HG03280 (cell line): ENCODE data around the gene DCC.
"Not testable (repeated sequence)": the region's sequence is repeated elsewhere in the genome, so short reads cannot be mapped to it uniquely, and the experiment has no call there.

ENCODE experiments used
- ATAC-seq: cut with Tn5 transposase; IDR thresholded peaks from one replicate; pipeline ENCODE4 v1.9.1; 2021; ENCODE audit warnings: mild to moderate bottlenecking, moderate library complexity; ENCODE audit not compliant: unreplicated experiment

Gene DCC

GRCh38 chr18:52345428-52345827 is 5.4 kb downstream of the DCC start:
- ATAC-seq, result no peak

DNA sequence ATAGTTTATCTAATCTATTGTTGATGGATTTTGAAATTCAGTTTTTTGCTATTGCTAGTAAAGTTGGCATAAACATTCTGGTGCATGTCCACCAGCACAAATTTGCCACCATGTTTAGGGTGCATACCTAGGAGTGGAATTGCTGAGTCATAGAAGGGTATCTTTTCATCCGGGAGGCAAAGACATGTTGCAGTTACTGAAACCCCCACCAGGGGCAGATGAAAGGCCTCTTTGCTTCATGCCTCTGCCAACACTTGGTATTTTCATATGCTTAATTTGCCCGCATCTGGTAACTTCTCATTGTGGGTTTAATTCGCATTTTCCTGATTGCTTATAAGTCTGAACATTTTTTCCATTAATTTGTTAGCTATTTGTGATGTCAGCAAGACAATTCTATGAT is 8.2 kb downstream of the DCC start:
- ATAC-seq, result no peak

- no peak for ATAC-seq
These were observed 9.5 kb downstream of the DCC start for GRCh38 chr18:52349498-52349897.

DNA sequence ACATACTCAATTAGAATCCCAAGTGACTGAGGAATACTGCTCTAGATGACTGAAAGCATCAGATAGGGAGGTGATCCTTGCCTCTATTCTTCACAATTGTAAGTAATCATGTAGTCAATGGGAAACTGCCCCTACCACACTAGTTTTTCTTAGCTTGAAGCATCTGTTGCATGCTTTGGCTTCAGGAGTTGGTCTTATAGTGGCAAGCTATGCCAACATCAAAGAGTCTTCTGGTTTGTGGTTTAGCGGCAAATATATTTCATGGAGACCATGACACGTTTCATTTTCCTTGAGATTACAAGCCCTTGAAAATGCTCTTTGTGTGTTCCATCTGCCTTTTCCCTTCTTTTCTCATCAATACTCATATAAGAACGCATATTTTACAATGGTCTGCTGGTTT is 12.9 kb downstream of the DCC start:
- no peak for ATAC-seq

- no peak for ATAC-seq
These were observed 13.6 kb downstream of the DCC start for GRCh38 chr18:52353589-52353988.

GRCh38 chr18:52363861-52364260 is 23.9 kb downstream of the DCC start:
- ATAC-seq, result no peak

DNA sequence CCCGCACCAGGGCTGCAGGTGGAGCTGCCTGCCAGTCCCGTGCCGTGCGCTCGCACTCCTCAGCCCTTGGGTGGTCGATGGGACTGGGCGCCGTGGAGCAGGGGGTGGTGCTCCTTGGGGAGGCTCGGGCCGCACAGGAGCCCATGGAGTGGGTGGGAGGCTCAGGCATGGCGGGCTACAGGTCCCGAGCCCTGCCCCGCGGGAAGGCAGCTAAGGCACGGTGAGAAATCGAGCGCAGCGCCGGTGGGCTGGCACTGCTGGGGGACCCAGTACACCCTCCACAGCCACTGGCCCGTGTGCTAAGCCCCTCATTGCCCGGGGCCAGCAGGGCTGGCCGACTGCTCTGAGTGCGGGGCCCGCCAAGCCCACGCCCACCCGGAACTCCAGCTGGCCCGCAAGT is 26.9 kb downstream of the DCC start:
- ATAC-seq, result not testable (repeated sequence)

- no peak for ATAC-seq
These were observed 28.2 kb downstream of the DCC start for GRCh38 chr18:52367953-52368742.

DNA sequence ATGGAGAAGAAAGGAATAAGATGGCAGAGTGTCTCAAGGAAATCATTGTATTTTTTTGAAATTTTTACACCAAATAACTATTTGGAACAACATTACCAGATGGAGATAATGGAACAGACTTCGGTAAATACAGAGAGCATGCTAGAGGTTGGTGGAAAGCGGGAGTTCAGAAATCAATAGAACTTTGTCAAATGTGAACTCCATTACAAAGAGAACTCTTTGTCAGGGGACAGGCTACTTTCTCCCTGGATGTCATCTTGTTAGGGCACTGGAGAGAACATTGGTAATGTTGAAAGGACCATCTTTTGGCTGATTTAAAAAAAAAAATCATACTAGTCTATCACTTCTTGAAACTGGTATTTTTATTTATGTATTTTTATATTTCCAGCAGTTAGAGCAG is 30.8 kb downstream of the DCC start:
- ATAC-seq, result no peak

DNA sequence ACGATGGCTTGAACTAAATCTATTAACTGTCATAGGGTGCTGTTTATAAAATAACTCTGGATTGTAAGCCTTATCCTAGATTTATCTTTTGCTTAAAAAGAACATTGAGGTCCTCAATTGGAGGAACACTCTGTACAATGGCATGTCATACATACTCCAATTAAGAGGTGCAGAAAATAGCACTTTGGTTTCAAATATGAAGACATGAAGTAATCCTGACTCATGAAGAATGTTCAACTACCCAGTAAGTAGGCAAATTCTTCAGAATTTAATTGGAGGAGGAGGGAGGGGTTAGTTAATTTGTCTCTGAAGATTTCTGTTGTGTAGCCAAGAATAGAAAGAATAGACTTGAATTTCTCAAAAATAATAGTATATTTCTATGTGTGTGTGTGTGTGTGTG is 36.1 kb downstream of the DCC start:
- ATAC-seq, result no peak

- no peak for ATAC-seq
These were observed 37.1 kb downstream of the DCC start for GRCh38 chr18:52377094-52377493.

DNA sequence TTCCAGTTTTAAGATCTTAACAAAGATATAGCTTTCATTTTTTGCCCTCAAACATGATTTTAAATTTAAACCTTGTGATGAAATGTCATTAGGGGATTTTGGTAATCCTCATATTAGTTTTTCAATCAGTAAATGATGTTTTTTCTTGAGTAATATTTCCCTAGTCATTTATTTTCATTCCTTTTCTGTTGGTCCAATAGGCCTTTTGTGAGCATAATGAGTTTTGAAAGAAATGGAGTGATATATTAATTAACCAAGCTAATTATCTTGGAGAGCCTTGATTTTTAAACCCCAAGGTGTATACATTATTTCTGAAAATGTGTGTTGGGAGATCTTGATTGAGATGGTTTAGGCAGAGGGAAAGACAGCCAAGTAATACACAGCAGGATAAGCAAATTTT is 46.3 kb downstream of the DCC start:
- no peak for ATAC-seq

- ATAC-seq, result no peak
These were observed 47.2 kb downstream of the DCC start for GRCh38 chr18:52387175-52387574.

GRCh38 chr18:52391810-52392559 is 52.0 kb downstream of the DCC start:
- peak; percentile 43 for ATAC-seq

GRCh38 chr18:52394602-52395001 is 54.6 kb downstream of the DCC start:
- peak; percentile 36 for ATAC-seq

DNA sequence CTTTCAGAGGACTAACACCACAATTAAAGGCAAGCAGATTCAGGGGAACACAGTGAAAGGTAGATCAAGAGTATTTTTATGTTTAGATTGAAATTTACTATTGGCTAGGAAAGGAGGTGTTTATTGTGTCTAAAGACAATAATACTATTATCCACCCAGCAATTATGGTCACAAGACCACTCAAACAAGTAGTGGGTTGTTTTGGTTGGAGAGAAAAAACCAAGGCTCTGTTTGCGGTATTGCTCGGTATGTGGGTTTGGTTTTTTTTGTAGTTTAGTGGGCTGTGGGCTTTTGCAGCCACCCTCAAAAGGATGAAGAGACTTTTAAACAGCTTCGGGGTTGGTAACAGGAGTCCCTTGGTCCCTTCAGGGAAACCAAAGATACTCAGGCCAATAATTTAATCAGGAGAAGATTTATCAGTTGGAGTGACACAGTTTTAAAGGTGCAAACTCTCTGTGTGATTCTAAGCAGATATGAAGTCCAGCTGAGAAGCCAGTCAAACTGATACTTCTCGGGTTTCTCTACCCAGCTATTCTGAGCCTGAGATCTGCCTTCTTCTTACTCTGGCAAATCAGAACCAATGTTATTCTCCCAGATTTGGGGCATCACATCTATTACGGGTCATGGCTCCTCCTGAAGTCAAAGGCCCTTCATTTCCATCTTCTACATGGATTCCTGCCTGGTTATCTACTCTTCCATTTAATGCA is 55.3 kb downstream of the DCC start:
- no peak for ATAC-seq

GRCh38 chr18:52401236-52401635 is 61.2 kb downstream of the DCC start:
- ATAC-seq, result no peak

DNA sequence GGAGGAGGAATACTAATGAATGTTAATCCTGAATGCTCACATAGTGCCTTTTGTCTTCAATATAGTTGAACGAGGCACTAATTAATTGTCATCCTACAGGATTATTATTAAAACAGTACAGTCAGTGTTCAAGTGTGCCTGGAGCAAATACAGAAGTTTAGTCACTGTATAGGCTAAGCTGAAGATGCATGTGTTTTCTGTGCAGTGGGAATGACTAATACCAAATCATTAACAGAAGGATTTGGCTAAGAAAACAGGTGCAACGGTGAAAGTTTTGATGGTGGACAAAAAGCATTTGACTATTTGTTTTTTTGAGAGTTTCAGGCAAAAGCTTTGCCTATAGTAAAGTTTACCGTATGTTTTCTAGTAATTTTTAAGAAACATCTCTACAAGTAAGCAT is 62.8 kb downstream of the DCC start:
- no peak for ATAC-seq

DNA sequence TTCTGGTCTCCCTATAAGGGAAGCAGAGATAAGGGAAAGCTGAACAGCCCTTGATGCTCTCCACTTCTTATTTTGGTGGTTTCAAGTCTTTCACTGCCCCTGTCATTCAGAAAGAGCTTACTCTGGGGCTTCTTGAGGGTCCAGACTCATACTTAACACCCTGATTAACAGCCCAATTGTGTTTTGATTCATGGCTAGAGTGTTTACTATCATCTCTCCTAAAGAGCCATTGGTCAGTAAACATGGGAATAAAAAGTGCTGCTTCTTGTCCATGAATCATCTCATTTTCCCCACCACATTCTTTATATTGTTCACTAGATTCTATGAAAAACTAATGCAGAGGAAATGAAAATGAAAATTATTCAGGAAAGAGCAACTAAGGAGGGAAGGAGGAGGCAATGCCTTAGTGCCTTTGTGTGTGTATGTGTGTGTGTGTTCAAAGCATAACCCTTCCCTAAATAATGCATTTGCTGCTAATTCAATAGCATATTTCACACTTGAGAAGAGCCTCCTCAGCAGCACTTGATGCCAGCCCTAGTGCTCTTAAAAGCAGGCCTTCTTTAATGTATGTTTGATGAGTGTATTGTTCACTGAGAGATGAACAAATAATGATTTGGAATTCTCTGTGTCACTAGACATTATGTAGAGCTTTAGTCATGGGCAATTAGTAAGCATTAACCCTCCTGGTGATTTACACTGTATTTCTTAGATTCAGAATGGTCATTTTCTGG is 63.5 kb downstream of the DCC start:
- ATAC-seq, result no peak

DNA sequence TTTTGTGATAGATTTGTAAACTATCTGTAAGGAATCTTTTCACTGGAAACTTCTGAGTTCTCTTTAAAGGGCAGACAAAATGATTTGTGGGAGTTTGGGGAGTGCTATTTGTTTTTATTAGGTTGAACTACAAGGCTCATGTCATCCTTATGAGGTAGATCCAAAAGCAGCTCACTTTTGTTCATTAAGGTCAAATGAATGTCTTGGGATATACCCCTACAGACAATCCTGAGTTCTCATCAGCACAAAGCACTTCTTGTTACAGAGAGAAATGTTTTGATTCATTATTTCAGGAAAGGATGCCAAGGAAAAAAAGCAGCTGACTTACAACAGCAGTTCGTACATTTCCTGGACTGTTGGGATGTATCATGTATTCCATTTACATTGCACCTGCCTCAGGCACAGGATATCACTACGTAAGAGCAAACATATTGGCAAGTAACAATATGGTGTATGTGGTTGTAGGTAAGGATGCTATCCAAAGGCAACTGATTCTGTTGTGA is 68.9 kb downstream of the DCC start:
- ATAC-seq, result no peak

- ATAC-seq, result peak; percentile 96
These were observed 69.7 kb downstream of the DCC start for GRCh38 chr18:52409727-52410126.
